Fibroblast of the aortic adventitia (primary cell): ENCODE data around the gene ACKR3. TPM values are rescaled to one million over a fixed set of nuclear protein-coding genes. Genes with fewer than 3 reads are reported as not detected.

Source experiments
- DNase-seq: peaks from one replicate; pipeline ENCODE4 v3.0.0-alpha.2; 2010; ENCODE audit warnings: low read depth
- H3K4me3 ChIP-seq: 2 replicates; pipeline ENCODE4 v1.5.1; 2011; ENCODE audit warnings: low read depth, mild to moderate bottlenecking, control low read depth, low read length, moderate library complexity
- CTCF ChIP-seq: IDR thresholded peaks from 2 replicates; pipeline ENCODE4 v1.5.1; 2011; ENCODE audit warnings: mild to moderate bottlenecking, low read length, control low read depth, inconsistent platforms; ENCODE audit not compliant: insufficient read depth
- total RNA-seq: library from RNA; depleted of rRNA; stranded (reverse); fragments of >200 nt; gene quantifications from 2 replicates; pipeline ENCODE4 v1.2.3, GENCODE V29; 2012; ENCODE audit warnings: low replicate concordance

The ACKR3 gene
- total RNA-seq, 1 donor = 0.72 TPM

GRCh38 chr2:236605345-236605734 lies 35.7 kb downstream of the ACKR3 start:
- TF ChIP-seq CTCF = no peak
- H3K4me3 ChIP-seq = no peak overlapping the region
- no peak for DNase-seq

- H3K4me3 ChIP-seq = no peak overlapping the region
- no peak for TF ChIP-seq CTCF
- no peak for DNase-seq
Measured at GRCh38 chr2:236606023-236606422, 36.4 kb downstream of the ACKR3 start.

GRCh38 chr2:236607471-236608187 lies 38.0 kb downstream of the ACKR3 start:
- peak; percentile 8 for TF ChIP-seq CTCF
- H3K4me3 ChIP-seq = no peak overlapping the region
- DNase-seq = peak; percentile 61

- DNase-seq = peak; percentile 42
- no peak overlapping the region for H3K4me3 ChIP-seq
- TF ChIP-seq CTCF = no peak
Measured at GRCh38 chr2:236608188-236608525, 38.5 kb downstream of the ACKR3 start.

- DNase-seq = no peak
- H3K4me3 ChIP-seq = no peak overlapping the region
- TF ChIP-seq CTCF = no peak
Measured at GRCh38 chr2:236608710-236609109, 39.1 kb downstream of the ACKR3 start.

GRCh38 chr2:236610991-236611821 lies 41.6 kb downstream of the ACKR3 start:
- DNase-seq = peak; percentile 54
- no peak for TF ChIP-seq CTCF

More at GRCh38 chr2:236610991-236611821, 41.6 kb downstream of the ACKR3 start:
- no peak overlapping the region for H3K4me3 ChIP-seq
